Measurements from ENCODE around the gene NFATC3. TPM values are rescaled to one million over a fixed set of nuclear protein-coding genes. Genes with fewer than 3 reads are reported as not detected.

Gene NFATC3
- total RNA-seq, result 27.5 TPM

GRCh38 chr16:68085259-68086071 lies at the start of gene NFATC3:
TSS of gene NFATC3 (plus strand) at chr16:68085370. CDS start at chr16:68085682, 312 bp downstream.

GRCh38 chr16:68235887-68236136 lies 150.6 kb downstream of the NFATC3 start, which contains the start of gene ESRP2:
TSS of gene ESRP2 (minus strand) at chr16:68236127. CDS start at chr16:68236045, 82 bp downstream.

GRCh38 chr16:68244903-68245853 lies 160.0 kb downstream of the NFATC3 start, which contains the start of gene PLA2G15:
TSS of gene PLA2G15 (plus strand) at chr16:68245373. CDS start at chr16:68245427, 54 bp downstream.

GRCh38 chr16:68264128-68265077 lies 179.2 kb downstream of the NFATC3 start, which contains the start of gene SLC7A6:
TSS of gene SLC7A6 (plus strand) at chr16:68264526. CDS start at chr16:68274727, 10,201 bp downstream.

Small RNA genes within 50 kb of the gene (small RNA-seq; reads per million reads assigned to genes)
- gene RF00019 (not detected), gene RF00554 (not detected)

Other genes starting within 250 kb of the NFATC3 start
- 23.8 TPM for gene THAP11, start 243.1 kb upstream of the NFATC3 start, total RNA-seq
- 134 TPM for gene NUTF2, start 238.4 kb upstream of the NFATC3 start, total RNA-seq
- gene CENPT, start 237.7 kb upstream of the NFATC3 start, total RNA-seq, result 27.9 TPM
- gene EDC4, start 212.3 kb upstream of the NFATC3 start, total RNA-seq, result 52.4 TPM
- gene NRN1L, start 200.5 kb upstream of the NFATC3 start, total RNA-seq, result not detected
- 11.8 TPM for gene PSKH1, start 192.1 kb upstream of the NFATC3 start, total RNA-seq
- 1.8 TPM for gene CTRL, start 153.5 kb upstream of the NFATC3 start, total RNA-seq
- gene PSMB10, start 148.5 kb upstream of the NFATC3 start, total RNA-seq, result 19.4 TPM
- 5.3 TPM for gene LCAT, start 141.2 kb upstream of the NFATC3 start, total RNA-seq
- gene SLC12A4, start 116.7 kb upstream of the NFATC3 start, total RNA-seq, result 27.9 TPM
- gene DPEP3, start 104.9 kb upstream of the NFATC3 start, total RNA-seq, result 0.23 TPM
- 1.4 TPM for gene DPEP2, start 85.9 kb upstream of the NFATC3 start, total RNA-seq
- not detected for gene DPEP2NB, start 69.5 kb upstream of the NFATC3 start, total RNA-seq
- gene DDX28, start 62.1 kb upstream of the NFATC3 start, total RNA-seq, result 10.4 TPM
- gene DUS2, start 62.1 kb upstream of the NFATC3 start, total RNA-seq, result 11.8 TPM
- 0.92 TPM for gene ESRP2, start 150.8 kb downstream of the NFATC3 start, total RNA-seq
- gene PLA2G15, start 160.0 kb downstream of the NFATC3 start, total RNA-seq, result 28.8 TPM
- 26.1 TPM for gene SLC7A6, start 179.2 kb downstream of the NFATC3 start, total RNA-seq
- gene SLC7A6OS, start 225.6 kb downstream of the NFATC3 start, total RNA-seq, result 13.1 TPM
- gene PRMT7, start 225.6 kb downstream of the NFATC3 start, total RNA-seq, result 50.3 TPM

Measured in diencephalon (tissue), 1 donor.